Activated naive CD4-positive, alpha-beta T cell treated with anti-CD3 and anti-CD28 coated beads, Interleukin-2, amount 10 ng/mL, durations not matched to agents 7 days and 5 days (primary cell): ENCODE measurements around the gene IMMP2L.

ENCODE experiments used
- CTCF ChIA-PET: fragments of 350-600 bp; sonication (Branson Sonifier 250); formaldehyde crosslinking; loops from one replicate; lab custom pipeline; 2021; ENCODE audit warnings: antibody characterized with exemption; lab: Charles Lee
- DNase-seq: peaks from one replicate; pipeline ENCODE4 v3.0.0-alpha.2; 2020
- H3K27ac Mint-ChIP-seq: one replicate; pipeline ENCODE4 v1.8.0; 2021; ENCODE audit warnings: mild to moderate bottlenecking, moderate library complexity, mixed read lengths
- H3K27me3 Mint-ChIP-seq: one replicate; pipeline ENCODE4 v1.8.0; 2021; ENCODE audit warnings: mild to moderate bottlenecking, mixed read lengths
- H3K36me3 Mint-ChIP-seq: one replicate; pipeline ENCODE4 v1.8.0; 2021; ENCODE audit warnings: mixed read lengths
- H3K4me1 Mint-ChIP-seq: one replicate; pipeline ENCODE4 v1.8.0; 2021; ENCODE audit warnings: mixed read lengths
- H3K4me3 Mint-ChIP-seq: one replicate; pipeline ENCODE4 v1.8.0; 2021; ENCODE audit warnings: mild to moderate bottlenecking, moderate library complexity, mixed read lengths
- H3K9me3 Mint-ChIP-seq: one replicate; pipeline ENCODE4 v1.8.0; 2021; ENCODE audit warnings: mixed read lengths

IMMP2L gene

DNA sequence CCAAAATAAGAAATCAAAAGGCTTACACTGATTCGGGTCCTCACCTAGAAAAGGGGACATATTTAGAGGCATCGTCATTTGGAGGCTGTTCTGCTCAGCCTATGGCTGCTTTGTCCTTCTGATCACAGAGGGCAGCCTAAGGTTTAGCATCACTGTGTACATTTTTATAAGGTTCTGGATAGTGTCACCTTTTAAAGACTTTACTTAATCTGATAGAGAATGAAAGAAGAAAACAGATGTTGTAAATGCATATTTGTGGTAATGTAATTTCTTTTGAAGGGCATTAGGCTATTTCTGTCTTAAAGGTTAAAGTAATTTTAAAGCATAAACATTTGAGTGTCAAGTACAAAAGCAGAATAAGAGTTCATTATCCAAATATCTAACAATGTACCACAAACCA lies 916.7 kb downstream of the IMMP2L start:
- Mint-ChIP-seq H3K9me3 (no peaks in the 10 kb centered on the region), H3K27ac (no peak overlapping the region), H3K4me1 (peaks cover 5% of the 10 kb centered on the region), H3K36me3 (peaks cover 2% of the 10 kb centered on the region), H3K27me3 (peaks cover 3% of the 10 kb centered on the region), H3K4me3 (no peak overlapping the region)
- CTCF ChIA-PET, result no interaction called here
- no peak for DNase-seq

DNA sequence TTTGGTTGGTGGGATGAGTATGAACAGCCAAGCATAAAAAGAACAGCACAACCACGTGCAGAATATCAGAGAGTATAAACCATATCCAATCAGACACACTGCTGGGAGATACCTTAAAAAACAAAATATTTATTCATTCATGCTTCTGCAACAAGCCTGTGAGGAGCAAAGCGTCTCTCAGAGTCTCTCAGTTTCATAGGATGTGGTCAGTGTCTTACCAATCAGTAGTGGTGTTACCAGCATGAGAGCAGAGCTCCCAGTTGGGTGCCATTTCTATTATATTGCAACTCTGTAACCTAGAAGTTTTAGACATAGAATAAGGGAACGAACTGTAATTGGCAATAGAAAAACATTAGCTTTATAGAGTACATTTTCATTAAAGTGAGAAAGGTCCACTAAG lies 917.2 kb downstream of the IMMP2L start:
- Mint-ChIP-seq H3K9me3 (no peaks in the 10 kb centered on the region), H3K36me3 (peaks cover 2% of the 10 kb centered on the region), H3K4me1 (peaks cover 5% of the 10 kb centered on the region), H3K27me3 (peaks cover 3% of the 10 kb centered on the region), H3K27ac (no peak overlapping the region), H3K4me3 (no peak overlapping the region)
- CTCF ChIA-PET, result no interaction called here
- DNase-seq, result peak; percentile 22

DNA sequence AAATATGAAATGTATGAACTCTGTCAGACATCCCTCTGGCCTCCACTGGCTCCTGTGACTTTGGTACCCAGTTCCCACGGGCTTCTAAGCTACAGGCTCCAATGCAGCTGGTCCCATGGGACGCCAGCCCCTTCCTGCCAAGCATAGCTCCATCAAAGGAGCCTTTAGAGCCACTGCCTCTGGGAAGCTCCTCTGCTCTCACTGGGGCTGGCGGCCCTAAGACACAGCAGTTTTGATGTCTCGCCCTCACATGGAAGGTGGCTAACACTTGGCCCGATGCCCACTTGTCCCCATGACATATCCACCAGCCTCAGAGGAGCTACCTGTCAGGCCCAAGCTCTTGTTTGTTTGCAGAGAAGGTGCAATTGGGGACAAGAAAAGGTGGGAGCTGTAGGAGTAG lies 925.0 kb downstream of the IMMP2L start:
- CTCF ChIA-PET, result no interaction called here
- peaks cover 1% of the 10 kb centered on the region for H3K36me3 Mint-ChIP-seq
- H3K9me3 Mint-ChIP-seq, result peaks cover 8% of the 10 kb centered on the region
- H3K4me1 Mint-ChIP-seq, result peaks cover 3% of the 10 kb centered on the region
- no peaks in the 10 kb centered on the region for H3K27me3 Mint-ChIP-seq
- DNase-seq, result no peak
- no peak overlapping the region for H3K4me3 Mint-ChIP-seq
- no peak overlapping the region for H3K27ac Mint-ChIP-seq

DNA sequence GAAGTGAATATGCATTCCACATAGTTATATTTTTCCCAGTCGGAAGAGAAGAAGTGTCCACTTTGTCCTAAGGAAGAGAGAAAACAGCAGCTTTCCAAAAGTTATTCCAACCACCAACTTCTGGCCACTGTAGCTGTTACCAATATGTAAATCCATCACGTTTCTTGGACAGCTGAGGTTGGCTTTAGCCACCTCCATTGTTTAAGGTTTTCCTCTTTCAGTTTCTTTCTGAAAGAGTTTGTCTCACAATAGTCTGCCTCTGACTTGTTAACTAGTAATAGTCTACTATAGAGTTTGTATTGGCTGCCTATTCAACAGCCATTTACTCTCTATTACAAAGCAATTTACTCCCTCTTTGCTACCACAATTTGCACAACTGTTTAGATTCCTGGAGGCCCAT lies 929.0 kb downstream of the IMMP2L start:
- Mint-ChIP-seq H3K4me1 (no peaks in the 10 kb centered on the region), H3K27ac (no peak overlapping the region), H3K36me3 (peaks cover 1% of the 10 kb centered on the region), H3K9me3 (peaks cover 8% of the 10 kb centered on the region), H3K27me3 (no peaks in the 10 kb centered on the region), H3K4me3 (no peak overlapping the region)
- CTCF ChIA-PET, result no interaction called here
- DNase-seq, result no peak

DNA sequence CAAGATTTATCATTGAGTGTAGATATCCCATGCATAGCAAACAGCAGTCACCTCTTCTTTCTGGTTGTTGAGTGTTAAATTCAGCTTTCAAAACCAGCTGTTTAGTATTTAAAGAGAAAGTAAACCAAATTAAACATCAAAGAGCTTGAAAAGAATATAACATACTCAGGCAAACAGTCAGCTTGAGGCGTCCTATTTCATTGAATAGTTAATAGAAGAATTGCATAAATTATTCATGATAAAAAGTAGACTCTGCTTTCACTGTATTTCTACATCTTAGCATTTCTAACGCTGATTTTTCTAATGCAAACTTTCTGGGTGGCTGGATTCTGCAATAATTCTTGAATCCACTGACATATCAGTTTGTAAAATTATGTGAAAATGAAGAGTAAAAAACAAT lies 935.9 kb downstream of the IMMP2L start:
- CTCF ChIA-PET, result no interaction called here
- Mint-ChIP-seq H3K27me3 (no peaks in the 10 kb centered on the region), H3K4me1 (no peaks in the 10 kb centered on the region)

DNA sequence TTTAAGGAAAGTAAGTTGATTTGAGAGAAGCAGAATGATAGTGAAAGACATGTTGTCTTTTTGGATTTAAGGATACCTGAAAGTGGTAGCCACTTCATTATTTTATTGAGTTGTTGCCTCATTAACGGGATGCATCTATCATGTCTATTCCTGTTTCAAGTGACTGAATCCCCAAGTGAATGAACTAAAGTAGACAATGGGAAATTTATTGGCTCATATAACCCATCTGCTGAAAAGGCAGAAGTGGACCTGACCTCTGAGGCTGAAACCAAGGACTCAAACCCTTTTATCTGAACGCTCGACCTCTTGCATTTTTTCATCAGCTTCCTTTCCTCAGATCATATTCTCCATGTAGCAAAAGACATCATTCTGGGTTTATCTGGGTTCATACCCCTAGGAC lies 937.0 kb downstream of the IMMP2L start:
- DNase-seq, result no peak
- no peaks in the 10 kb centered on the region for H3K36me3 Mint-ChIP-seq
- no peak overlapping the region for H3K4me3 Mint-ChIP-seq
- no peaks in the 10 kb centered on the region for H3K9me3 Mint-ChIP-seq
- peaks cover under 1% of the 10 kb centered on the region for H3K27me3 Mint-ChIP-seq
- H3K4me1 Mint-ChIP-seq, result no peaks in the 10 kb centered on the region
- no peak overlapping the region for H3K27ac Mint-ChIP-seq
- CTCF ChIA-PET, result no interaction called here

More for the DNA sequence above, 935.9 kb downstream of the IMMP2L start:
- Mint-ChIP-seq H3K36me3 (no peaks in the 10 kb centered on the region), H3K9me3 (no peaks in the 10 kb centered on the region), H3K4me3 (no peak overlapping the region), H3K27ac (no peak overlapping the region)
- no peak for DNase-seq

DNA sequence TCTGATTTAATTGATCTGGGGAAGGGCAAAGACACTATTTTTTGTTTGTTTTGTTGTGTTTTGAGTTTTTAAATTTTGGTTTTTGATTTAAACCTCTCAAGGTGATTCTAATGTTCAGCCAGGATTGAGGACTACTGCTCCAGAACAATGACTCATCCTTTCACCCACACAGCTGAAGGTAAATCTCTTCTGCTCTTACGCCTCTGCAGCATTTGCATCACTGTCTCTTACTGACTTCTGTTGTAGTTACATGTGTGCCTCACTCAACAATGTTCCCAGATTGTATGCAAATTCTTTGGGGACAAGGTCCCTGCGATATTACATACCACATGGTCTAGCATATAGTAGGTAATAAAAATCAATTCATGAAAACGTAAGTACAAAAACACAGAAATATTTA lies 938.9 kb downstream of the IMMP2L start:
- H3K36me3 Mint-ChIP-seq, result no peaks in the 10 kb centered on the region
- no peaks in the 10 kb centered on the region for H3K4me1 Mint-ChIP-seq
- no peaks in the 10 kb centered on the region for H3K9me3 Mint-ChIP-seq
- CTCF ChIA-PET, result no interaction called here
- H3K27ac Mint-ChIP-seq, result no peak overlapping the region
- DNase-seq, result no peak
- H3K4me3 Mint-ChIP-seq, result no peak overlapping the region
- peaks cover 6% of the 10 kb centered on the region for H3K27me3 Mint-ChIP-seq

DNA sequence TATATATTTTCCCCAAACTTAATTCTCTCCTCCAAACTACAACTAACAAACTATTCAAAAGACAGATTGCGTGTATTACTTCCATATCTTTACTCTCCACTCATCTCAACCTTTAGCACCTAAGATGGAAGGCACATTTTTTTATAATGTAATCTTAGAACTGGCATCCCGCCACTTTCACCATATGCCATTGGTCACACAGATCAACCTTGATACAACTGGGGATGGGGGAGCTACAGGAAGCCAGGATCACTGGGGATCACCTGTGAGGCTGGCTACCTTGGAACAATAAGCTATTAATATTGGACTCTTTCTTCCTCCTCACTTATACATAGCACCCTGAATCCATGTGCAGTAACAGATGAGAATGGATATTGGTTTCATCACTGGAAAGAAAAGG lies 941.0 kb downstream of the IMMP2L start:
- H3K9me3 Mint-ChIP-seq, result peaks cover 3% of the 10 kb centered on the region
- no peak overlapping the region for H3K4me3 Mint-ChIP-seq
- CTCF ChIA-PET, result no interaction called here
- H3K36me3 Mint-ChIP-seq, result no peaks in the 10 kb centered on the region
- H3K27ac Mint-ChIP-seq, result no peak overlapping the region
- DNase-seq, result no peak
- H3K27me3 Mint-ChIP-seq, result peaks cover 8% of the 10 kb centered on the region
- H3K4me1 Mint-ChIP-seq, result no peaks in the 10 kb centered on the region

DNA sequence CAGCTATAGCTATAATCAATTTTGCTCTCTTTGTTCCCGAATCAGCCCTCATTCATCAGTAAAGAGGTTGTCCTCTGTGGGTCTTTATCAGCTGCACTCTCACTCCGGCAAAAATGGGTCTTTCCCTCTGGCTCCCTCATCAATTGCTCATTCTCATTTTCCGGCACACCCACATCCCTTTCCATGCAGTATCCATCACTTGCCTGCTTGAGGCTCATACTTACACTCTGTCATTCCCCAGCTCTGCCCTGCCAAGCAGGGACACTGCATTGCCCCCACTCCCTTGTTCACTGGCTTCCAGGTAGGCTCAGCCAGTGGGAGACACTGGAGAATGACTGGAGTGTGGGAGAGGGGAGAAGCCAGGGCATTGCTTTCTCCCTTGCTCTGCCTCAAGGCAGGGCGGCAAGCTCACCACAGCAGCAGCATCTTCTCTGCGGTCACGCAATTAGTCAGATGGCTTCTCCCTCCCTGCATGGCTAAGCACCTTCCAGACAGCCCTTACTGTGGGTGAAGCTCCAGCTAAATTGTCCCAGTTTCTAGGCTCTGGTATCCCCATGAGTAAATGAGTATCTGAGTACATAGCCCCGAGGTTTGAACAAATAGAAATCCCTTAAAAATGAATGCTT lies 942.1 kb downstream of the IMMP2L start:
- no peak for DNase-seq
- H3K36me3 Mint-ChIP-seq, result no peaks in the 10 kb centered on the region
- no peak overlapping the region for H3K4me3 Mint-ChIP-seq
- CTCF ChIA-PET, result no interaction called here
- H3K27me3 Mint-ChIP-seq, result peaks cover 8% of the 10 kb centered on the region
- H3K9me3 Mint-ChIP-seq, result peaks cover 3% of the 10 kb centered on the region
- H3K27ac Mint-ChIP-seq, result no peak overlapping the region
- H3K4me1 Mint-ChIP-seq, result no peaks in the 10 kb centered on the region
